Trophoblast cell (in vitro differentiated cells and primary cell): ENCODE results near the gene CCDC157.

Experiments
- DNase-seq, 2 donors: peaks; one replicate each; pipeline ENCODE4 v3.0.0-alpha.2; 2016
- H2AFZ ChIP-seq: 2 replicates; pipeline ENCODE4 v1.6.1; 2013; ENCODE audit warnings: low read length, moderate library complexity, mild to moderate bottlenecking; ENCODE audit not compliant: insufficient read depth, poor library complexity
- H2AK5ac ChIP-seq: 2 replicates; pipeline ENCODE4 v1.6.1; 2013; ENCODE audit warnings: mild to moderate bottlenecking, low read length
- H2BK120ac ChIP-seq: 2 replicates; pipeline ENCODE4 v1.6.1; 2013; ENCODE audit warnings: low read length, mild to moderate bottlenecking, moderate library complexity; ENCODE audit not compliant: insufficient read depth, poor library complexity
- H2BK12ac ChIP-seq: 2 replicates; pipeline ENCODE4 v1.6.1; 2013; ENCODE audit warnings: mild to moderate bottlenecking, low read length, moderate library complexity
- H2BK5ac ChIP-seq: 2 replicates; pipeline ENCODE4 v1.6.1; 2013; ENCODE audit warnings: low read length, low read depth, moderate library complexity, mild to moderate bottlenecking; ENCODE audit not compliant: poor library complexity
- H3K14ac ChIP-seq: 2 replicates; pipeline ENCODE4 v1.6.1; 2013; ENCODE audit warnings: mild to moderate bottlenecking, low read length
- H3K18ac ChIP-seq: 2 replicates; pipeline ENCODE4 v1.6.1; 2013; ENCODE audit warnings: mild to moderate bottlenecking, low read length
- H3K23ac ChIP-seq: 2 replicates; pipeline ENCODE4 v1.6.1; 2013; ENCODE audit warnings: low read length
- H3K27ac ChIP-seq: 2 replicates; pipeline ENCODE4 v1.5.1; 2013; ENCODE audit warnings: low read depth, mild to moderate bottlenecking, inconsistent platforms, low read length, moderate library complexity
- H3K27me3 ChIP-seq: 2 replicates; pipeline ENCODE4 v1.6.1; 2013; ENCODE audit warnings: inconsistent platforms, mild to moderate bottlenecking, low read length, moderate library complexity; ENCODE audit not compliant: insufficient read depth
- H3K36me3 ChIP-seq, 2 experiments: 1 replicate in 1 of 2; 2 replicates in 1 of 2; pipeline ENCODE4 v1.6.1; 2013; ENCODE audit warnings: low read length in 2 of 2, mild to moderate bottlenecking in 2 of 2, moderate library complexity in 1 of 2; ENCODE audit not compliant: insufficient read depth in 2 of 2, control insufficient read depth in 1 of 2
- H3K4ac ChIP-seq: 2 replicates; pipeline ENCODE4 v1.6.1; 2013; ENCODE audit warnings: low read depth, mild to moderate bottlenecking, low read length, moderate library complexity
- H3K4me1 ChIP-seq, 2 experiments: 1 replicate in 1 of 2; 2 replicates in 1 of 2; pipeline ENCODE4 v1.6.1; 2013; ENCODE audit warnings: low read length in 2 of 2, mild to moderate bottlenecking in 2 of 2, moderate library complexity in 1 of 2; ENCODE audit not compliant: insufficient read depth in 2 of 2, control insufficient read depth in 1 of 2
- H3K4me2 ChIP-seq: 2 replicates; pipeline ENCODE4 v1.6.1; 2013; ENCODE audit warnings: inconsistent platforms, mild to moderate bottlenecking, low read length, moderate library complexity
- H3K4me3 ChIP-seq: 2 replicates; pipeline ENCODE4 v1.5.1; 2013; ENCODE audit warnings: mild to moderate bottlenecking, low read depth, low read length, inconsistent platforms
- H3K79me1 ChIP-seq: one replicate; pipeline ENCODE4 v1.6.1; 2013; ENCODE audit warnings: low read length
- H3K79me2 ChIP-seq: 2 replicates; pipeline ENCODE4 v1.6.1; 2013; ENCODE audit warnings: low read length, mild to moderate bottlenecking; ENCODE audit not compliant: control insufficient read depth, insufficient read depth, poor library complexity
- H3K9ac ChIP-seq: 2 replicates; pipeline ENCODE4 v1.6.1; 2013; ENCODE audit warnings: mild to moderate bottlenecking, low read length
- H3K9me3 ChIP-seq: 2 replicates; pipeline ENCODE4 v1.6.1; 2013; ENCODE audit warnings: low read depth, mild to moderate bottlenecking, control low read depth, inconsistent platforms, low read length; ENCODE audit not compliant: insufficient read depth
- H4K12ac ChIP-seq: 2 replicates; pipeline ENCODE4 v1.6.1; 2013; ENCODE audit warnings: low read depth, mild to moderate bottlenecking, low read length, moderate library complexity
- H4K8ac ChIP-seq: 2 replicates; pipeline ENCODE4 v1.6.1; 2013; ENCODE audit warnings: low read depth, mild to moderate bottlenecking, low read length, moderate library complexity
- H4K91ac ChIP-seq: one replicate; pipeline ENCODE4 v1.6.1; 2013; ENCODE audit warnings: low read depth, mild to moderate bottlenecking, low read length, moderate library complexity
- WGBS: extraction: QIAGEN DNeasy Blood & Tissue Kit; methylation state at CpG from one replicate; pipeline ENCODE4 v1.1.7; 2013; ENCODE audit warnings: missing lambda C conversion rate; ENCODE audit not compliant: insufficient read length, insufficient coverage; ENCODE audit errors: extremely low coverage; 5-methylcytosine and 5-hydroxymethylcytosine counted together

Gene CCDC157

DNA sequence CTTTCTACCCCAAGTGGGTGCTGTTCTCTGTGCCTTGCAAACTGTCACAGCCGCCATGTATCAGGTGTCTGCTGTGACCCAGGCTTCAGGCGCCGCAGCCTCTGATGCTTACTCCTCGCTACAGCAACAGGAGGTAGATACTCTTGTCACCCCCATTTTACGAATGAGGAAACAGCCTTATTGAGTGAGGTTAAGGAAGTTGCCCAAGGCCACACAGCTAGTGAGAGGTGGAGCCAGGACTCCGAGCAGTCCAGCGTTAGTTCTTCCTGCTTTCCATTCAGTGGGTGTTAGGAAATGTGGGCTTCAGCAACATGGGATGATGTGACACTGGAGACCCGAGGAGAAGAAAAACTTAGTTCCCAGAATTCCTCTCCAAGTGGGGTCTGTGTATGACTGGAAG is 16.1 kb downstream of the CCDC157 start:
- Histone ChIP-seq H3K4me1 (peaks cover 3 to 6% of the 10 kb centered on the region in 2 experiments), H3K23ac (no peak overlapping the region), H2BK12ac (no peak overlapping the region), H2AFZ (no peak overlapping the region), H4K8ac (no peak overlapping the region), H3K14ac (no peak overlapping the region), H2BK5ac (no peak overlapping the region), H3K79me1 (no peaks in the 10 kb centered on the region), H3K4ac (no peak overlapping the region), H4K91ac (no peak overlapping the region), H3K4me2 (no peak overlapping the region), H3K9me3 (no peaks in the 10 kb centered on the region), H4K12ac (no peak overlapping the region), H3K18ac (no peak overlapping the region), H3K79me2 (no peaks in the 10 kb centered on the region), H3K36me3 (peaks cover 15 to 17% of the 10 kb centered on the region in 2 experiments), H2AK5ac (no peak overlapping the region), H3K27ac (no peak overlapping the region), H3K4me3 (no peak overlapping the region), H3K9ac (no peak overlapping the region), H3K27me3 (no peaks in the 10 kb centered on the region), H2BK120ac (no peak overlapping the region)
- no CpG with 5 or more reads among the region's 8 CpGs for WGBS
- no peak for DNase-seq

DNA sequence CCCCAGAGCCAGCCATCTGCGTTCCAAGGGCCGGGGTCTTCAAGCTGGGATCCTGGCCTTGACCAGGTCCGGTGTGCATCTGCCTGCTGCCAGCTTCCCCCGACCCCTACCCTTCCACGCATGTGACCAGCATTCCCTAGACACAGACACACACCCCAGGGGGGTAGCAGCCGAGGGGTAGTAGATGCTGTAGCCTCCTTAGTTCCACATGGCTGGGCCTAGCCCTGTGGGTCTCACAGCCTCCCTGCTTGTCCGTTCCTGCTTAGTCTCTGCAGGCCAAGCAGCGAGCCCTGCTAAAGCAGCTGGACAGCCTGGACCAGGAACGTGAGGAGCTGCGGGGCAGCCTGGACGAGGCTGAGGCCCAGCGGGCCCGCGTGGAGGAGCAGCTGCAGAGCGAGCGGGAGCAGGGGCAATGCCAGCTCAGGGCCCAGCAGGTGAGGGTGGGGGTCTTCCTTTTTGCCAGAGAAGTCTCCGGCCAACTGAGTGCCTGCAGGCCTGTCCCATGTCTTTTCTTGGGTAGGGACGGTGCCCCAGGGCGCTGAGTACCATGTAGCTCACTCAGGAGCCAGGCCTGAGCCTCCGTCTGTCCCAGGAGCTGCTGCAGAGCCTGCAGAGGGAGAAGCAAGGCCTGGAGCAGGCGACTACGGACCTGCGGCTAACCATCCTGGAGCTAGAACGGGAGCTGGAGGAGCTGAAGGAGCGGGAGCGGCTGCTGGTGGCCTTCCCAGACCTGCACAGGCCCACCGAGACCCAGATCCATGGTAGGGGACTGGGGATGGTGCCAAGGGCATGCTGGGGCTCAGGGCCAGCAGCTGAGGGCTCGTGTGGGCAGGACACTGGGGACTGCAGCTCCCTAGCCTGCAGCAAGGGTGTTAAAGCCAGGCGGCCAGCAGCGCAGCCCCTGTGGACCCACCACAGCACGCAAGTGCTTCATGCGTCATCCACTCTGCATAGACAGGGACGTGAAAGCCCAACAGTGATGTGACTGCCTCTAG is 16.8 kb downstream of the CCDC157 start:
- peaks cover 17 to 18% of the 10 kb centered on the region in 2 experiments for H3K36me3 ChIP-seq
- peaks cover 3 to 6% of the 10 kb centered on the region in 2 experiments for H3K4me1 ChIP-seq
- H3K18ac ChIP-seq = no peak overlapping the region
- no peak overlapping the region for H3K23ac ChIP-seq
- H3K4me3 ChIP-seq = no peak overlapping the region
- no peak overlapping the region for H3K9ac ChIP-seq
- H4K91ac ChIP-seq = no peak overlapping the region
- H2BK120ac ChIP-seq = no peak overlapping the region
- H3K14ac ChIP-seq = no peak overlapping the region
- H4K8ac ChIP-seq = no peak overlapping the region
- H3K27ac ChIP-seq = no peak overlapping the region
- no peak overlapping the region for H2AFZ ChIP-seq
- H3K4ac ChIP-seq = no peak overlapping the region
- H4K12ac ChIP-seq = no peak overlapping the region
- no peak overlapping the region for H2BK5ac ChIP-seq
- H3K4me2 ChIP-seq = no peak overlapping the region
- H2AK5ac ChIP-seq = no peak overlapping the region
- no CpG with 5 or more reads among the region's 33 CpGs for WGBS
- H3K9me3 ChIP-seq = no peaks in the 10 kb centered on the region
- no peaks in the 10 kb centered on the region for H3K79me2 ChIP-seq
- no peak for DNase-seq
- no peaks in the 10 kb centered on the region for H3K79me1 ChIP-seq
- no peak overlapping the region for H2BK12ac ChIP-seq
- no peaks in the 10 kb centered on the region for H3K27me3 ChIP-seq

DNA sequence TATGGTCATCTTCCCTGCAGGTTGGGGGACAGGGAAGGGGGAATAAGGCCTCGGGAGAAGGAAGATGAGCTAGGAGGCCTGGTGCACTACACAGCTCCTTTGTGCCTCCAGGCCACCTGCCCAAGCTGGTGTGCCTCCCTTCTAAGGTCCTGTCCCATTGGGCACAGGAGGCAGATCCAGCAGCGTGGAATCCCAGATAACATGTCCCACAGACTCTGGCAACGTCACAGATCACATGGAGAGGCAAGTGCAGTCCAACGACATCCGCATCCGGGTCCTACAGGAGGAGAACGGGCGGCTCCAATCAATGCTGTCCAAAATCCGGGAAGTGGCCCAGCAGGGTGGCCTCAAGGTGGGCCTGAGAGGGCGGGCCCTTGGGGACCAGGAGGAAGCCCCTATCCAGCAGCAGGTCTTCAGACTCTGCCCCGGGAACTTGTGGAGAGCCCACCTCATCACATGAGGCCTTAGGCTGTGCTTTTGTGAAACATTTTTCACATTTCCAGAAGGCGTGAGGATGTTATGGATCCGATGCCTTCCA is 18.6 kb downstream of the CCDC157 start:
- no peak overlapping the region for H2BK5ac ChIP-seq
- no peak overlapping the region for H4K12ac ChIP-seq
- H3K23ac ChIP-seq = no peak overlapping the region
- no peaks in the 10 kb centered on the region for H3K79me1 ChIP-seq
- H3K36me3 ChIP-seq = peaks cover 32 to 35% of the 10 kb centered on the region in 2 experiments
- no peak overlapping the region for H3K4me3 ChIP-seq
- H3K9me3 ChIP-seq = no peaks in the 10 kb centered on the region
- peaks cover 3 to 5% of the 10 kb centered on the region in 2 experiments for H3K4me1 ChIP-seq
- no peak overlapping the region for H3K4me2 ChIP-seq
- no peak overlapping the region for H3K18ac ChIP-seq
- no peak overlapping the region for H2BK12ac ChIP-seq
- no peak overlapping the region for H3K14ac ChIP-seq
- H2BK120ac ChIP-seq = no peak overlapping the region
- DNase-seq = no peak
- no CpG with 5 or more reads among the region's 13 CpGs for WGBS
- H2AK5ac ChIP-seq = no peak overlapping the region
- H3K4ac ChIP-seq = no peak overlapping the region
- H3K27me3 ChIP-seq = no peaks in the 10 kb centered on the region
- no peaks in the 10 kb centered on the region for H3K79me2 ChIP-seq
- H4K91ac ChIP-seq = no peak overlapping the region
- no peak overlapping the region for H2AFZ ChIP-seq
- H3K9ac ChIP-seq = no peak overlapping the region
- H4K8ac ChIP-seq = no peak overlapping the region
- H3K27ac ChIP-seq = no peak overlapping the region

DNA sequence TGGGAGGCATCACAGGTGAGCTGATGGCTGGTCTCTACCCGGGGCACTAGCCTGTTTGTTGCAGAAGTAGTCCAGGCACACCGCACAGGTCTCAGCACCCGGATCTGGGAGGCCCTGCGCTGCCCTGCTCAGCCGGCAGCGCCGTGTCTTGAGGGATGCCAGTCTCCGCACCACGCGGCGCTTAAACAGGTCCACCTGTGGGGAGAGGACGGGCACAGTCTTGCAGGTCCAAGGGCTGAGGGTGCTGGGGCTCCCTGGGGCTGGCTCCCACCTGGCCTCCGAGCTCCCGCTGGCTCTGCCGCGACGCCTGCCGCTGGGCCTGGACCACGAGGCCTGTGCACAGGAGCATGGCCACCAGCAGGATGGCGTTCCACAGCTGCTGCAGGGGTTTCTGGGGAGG is 23.2 kb downstream of the CCDC157 start:
- H3K27me3 ChIP-seq = no peaks in the 10 kb centered on the region
- no peak overlapping the region for H2AFZ ChIP-seq
- H3K4me3 ChIP-seq = peak overlapping the region; percentile 32
- H3K79me2 ChIP-seq = no peaks in the 10 kb centered on the region
- H3K4ac ChIP-seq = no peak overlapping the region
- peaks cover 2% of the 10 kb centered on the region for H3K9me3 ChIP-seq
- H4K12ac ChIP-seq = peak overlapping the region; percentile 27
- H3K4me2 ChIP-seq = no peak overlapping the region
- no peak overlapping the region for H3K14ac ChIP-seq
- H2BK120ac ChIP-seq = no peak overlapping the region
- H2BK12ac ChIP-seq = no peak overlapping the region
- H3K9ac ChIP-seq = no peak overlapping the region
- H3K36me3 ChIP-seq = peaks cover 60 to 67% of the 10 kb centered on the region in 2 experiments
- H3K27ac ChIP-seq = no peak overlapping the region
- H3K79me1 ChIP-seq = no peaks in the 10 kb centered on the region
- H2AK5ac ChIP-seq = no peak overlapping the region
- no peak overlapping the region for H4K91ac ChIP-seq
- H2BK5ac ChIP-seq = no peak overlapping the region
- H3K23ac ChIP-seq = no peak overlapping the region
- H3K18ac ChIP-seq = no peak overlapping the region
- WGBS = no CpG with 5 or more reads among the region's 20 CpGs
- no peak for DNase-seq
- H4K8ac ChIP-seq = no peak overlapping the region
- H3K4me1 ChIP-seq = no peaks in the 10 kb centered on the region
